Mesothelial cell of epicardium (in vitro differentiated cells): ENCODE measurements around the gene ANKRD65. TPM values are rescaled to one million over a fixed set of nuclear protein-coding genes. Genes with fewer than 3 reads are reported as not detected.

ENCODE experiments used
- DNase-seq, 2 experiments: peaks; one replicate each; pipeline ENCODE4 v3.0.0; 2021; ENCODE audit warnings: low spot score in 2 of 2; ENCODE audit not compliant: unreplicated experiment in 2 of 2
- H3K27ac Mint-ChIP-seq: 2 replicates; pipeline ENCODE4 v1.8.0; 2021; ENCODE audit warnings: mixed read lengths
- H3K27me3 Mint-ChIP-seq: 2 replicates; pipeline ENCODE4 v1.8.0; 2021; ENCODE audit warnings: low read depth, mixed read lengths
- H3K36me3 Mint-ChIP-seq: 2 replicates; pipeline ENCODE4 v1.8.0; 2021; ENCODE audit warnings: mixed read lengths
- H3K4me1 Mint-ChIP-seq: 2 replicates; pipeline ENCODE4 v1.8.0; 2021; ENCODE audit warnings: mixed read lengths
- H3K4me3 Mint-ChIP-seq: 2 replicates; pipeline ENCODE4 v1.8.0; 2021; ENCODE audit warnings: mild to moderate bottlenecking, moderate library complexity, mixed read lengths
- H3K9me3 Mint-ChIP-seq: 2 replicates; pipeline ENCODE4 v1.8.0; 2021; ENCODE audit warnings: mixed read lengths
- CTCF ChIP-seq: fragments of 200-600 bp; sonication (generic); IDR thresholded peaks from one replicate; pipeline ENCODE4 v1.5.0; 2021; ENCODE audit warnings: antibody characterized with exemption; ENCODE audit not compliant: unreplicated experiment
- total RNA-seq: library from RNA; stranded (reverse); gene quantifications from 3 replicates; pipeline ENCODE4 v1.2.1, GENCODE V29; 2021

Gene ANKRD65
- total RNA-seq, 1 donor from 2014 or later: 12.3 TPM

- Mint-ChIP-seq H3K27ac (no peak overlapping the region), H3K4me3 (no peak overlapping the region), H3K36me3 (peaks cover 56% of the 10 kb centered on the region), H3K27me3 (no peaks in the 10 kb centered on the region), H3K9me3 (no peaks in the 10 kb centered on the region), H3K4me1 (peaks cover 11% of the 10 kb centered on the region)
- TF ChIP-seq CTCF: no peak
- no peak for DNase-seq
Measured at GRCh38 chr1:1393428-1393827, 27.6 kb downstream of the ANKRD65 start.

- Mint-ChIP-seq H3K27ac (no peak overlapping the region), H3K36me3 (peaks cover 56% of the 10 kb centered on the region), H3K9me3 (no peaks in the 10 kb centered on the region), H3K4me3 (no peak overlapping the region), H3K4me1 (peaks cover 7% of the 10 kb centered on the region), H3K27me3 (no peaks in the 10 kb centered on the region)
- DNase-seq: no peak
- no peak for TF ChIP-seq CTCF
Measured at GRCh38 chr1:1393014-1393413, 28.1 kb downstream of the ANKRD65 start.

GRCh38 chr1:1391225-1391624 is 29.9 kb downstream of the ANKRD65 start:
- no peak overlapping the region for H3K4me3 Mint-ChIP-seq
- H3K9me3 Mint-ChIP-seq: no peaks in the 10 kb centered on the region
- H3K27ac Mint-ChIP-seq: no peak overlapping the region
- peaks cover 2% of the 10 kb centered on the region for H3K4me1 Mint-ChIP-seq
- no peaks in the 10 kb centered on the region for H3K27me3 Mint-ChIP-seq
- TF ChIP-seq CTCF: no peak
- peaks cover 70% of the 10 kb centered on the region for H3K36me3 Mint-ChIP-seq
- DNase-seq: no peak

- Mint-ChIP-seq H3K9me3 (no peaks in the 10 kb centered on the region), H3K4me3 (no peak overlapping the region), H3K4me1 (peaks cover 2% of the 10 kb centered on the region), H3K27me3 (no peaks in the 10 kb centered on the region), H3K27ac (no peak overlapping the region), H3K36me3 (peaks cover 75% of the 10 kb centered on the region)
- no peak for TF ChIP-seq CTCF
- DNase-seq: no peak
Measured at GRCh38 chr1:1390675-1391074, 30.4 kb downstream of the ANKRD65 start.

- Mint-ChIP-seq H3K36me3 (peaks cover 59% of the 10 kb centered on the region), H3K27me3 (no peaks in the 10 kb centered on the region), H3K4me3 (no peak overlapping the region), H3K27ac (no peak overlapping the region), H3K9me3 (no peaks in the 10 kb centered on the region), H3K4me1 (no peaks in the 10 kb centered on the region)
- DNase-seq: no peak
- no peak for TF ChIP-seq CTCF
Measured at GRCh38 chr1:1388078-1388472, 33.0 kb downstream of the ANKRD65 start.
